CD4-positive, CD25-positive, alpha-beta regulatory T cell (primary cell): ENCODE results near the gene EFHC1. TPM values are rescaled to one million over a fixed set of nuclear protein-coding genes. Genes with fewer than 3 reads are reported as not detected.
A peak's percentile ranks its signal among the peaks of the same experiment; 100 is the strongest.

Experiments
- ATAC-seq, 2 donors: fragments of 150-1000 bp; cut with Tn5 transposase; one replicate each; pipeline ENCODE4 v1.10.0; 2021; ENCODE audit warnings: low read depth in 2 of 2, moderate number of reproducible peaks in 2 of 2, moderate library complexity in 1 of 2
- DNase-seq, 3 donors: peaks; one replicate each; pipeline versions ENCODE4 v3.0.0 to v3.0.0-alpha.2; 2012 to 2022; ENCODE audit warnings: mixed read lengths in 1 of 3
- H3K27ac ChIP-seq: one replicate; pipeline ENCODE4 v1.7.0; 2013; ENCODE audit warnings: mild to moderate bottlenecking, low read length; ENCODE audit not compliant: insufficient read depth, poor library complexity, severe bottlenecking
- H3K27me3 ChIP-seq: one replicate; pipeline ENCODE4 v1.7.0; 2013; ENCODE audit warnings: low read length; ENCODE audit not compliant: control insufficient read depth, insufficient read depth
- H3K36me3 ChIP-seq: one replicate; pipeline ENCODE4 v1.7.0; 2013; ENCODE audit warnings: mild to moderate bottlenecking, low read length, moderate library complexity; ENCODE audit not compliant: control insufficient read depth, insufficient read depth
- H3K4me1 ChIP-seq: 2 replicates; pipeline ENCODE4 v1.7.0; 2013; ENCODE audit warnings: mild to moderate bottlenecking, low read length; ENCODE audit not compliant: insufficient read depth, control insufficient read depth, poor library complexity, severe bottlenecking
- H3K4me3 ChIP-seq: one replicate; pipeline ENCODE4 v1.7.0; 2013; ENCODE audit warnings: low read depth, mild to moderate bottlenecking, low read length, moderate library complexity
- H3K9me3 ChIP-seq, 2 experiments: 1 replicate in 1 of 2; 2 replicates in 1 of 2; pipeline ENCODE4 v1.7.0; 2013; ENCODE audit warnings: low read length in 2 of 2, mild to moderate bottlenecking in 1 of 2, moderate library complexity in 1 of 2; ENCODE audit not compliant: control insufficient read depth in 2 of 2
- H3K27ac Mint-ChIP-seq, 3 donors: one replicate each; pipeline ENCODE4 v1.8.0; 2020 to 2022; ENCODE audit warnings: mild to moderate bottlenecking in 3 of 3, mixed read lengths in 3 of 3, moderate library complexity in 2 of 3
- H3K27me3 Mint-ChIP-seq: one replicate; pipeline ENCODE4 v1.8.0; 2022; ENCODE audit warnings: mild to moderate bottlenecking, mixed read lengths
- H3K36me3 Mint-ChIP-seq: one replicate; pipeline ENCODE4 v1.8.0; 2020; ENCODE audit warnings: mixed read lengths
- H3K4me1 Mint-ChIP-seq, 4 donors: one replicate each; pipeline ENCODE4 v1.8.0; 2020 to 2022; ENCODE audit warnings: mixed read lengths in 4 of 4, mild to moderate bottlenecking in 1 of 4
- H3K4me3 Mint-ChIP-seq, 4 donors: one replicate each; pipeline ENCODE4 v1.8.0; 2020 to 2022; ENCODE audit warnings: mild to moderate bottlenecking in 4 of 4, mixed read lengths in 4 of 4, moderate library complexity in 3 of 4
- H3K9me3 Mint-ChIP-seq, 7 donors: one replicate each; pipeline ENCODE4 v1.8.0; 2020 to 2022; ENCODE audit warnings: mixed read lengths in 7 of 7, mild to moderate bottlenecking in 3 of 7, moderate library complexity in 2 of 7
- polyA plus RNA-seq, 4 donors: library from polyadenylated mRNA; unstranded; fragments of 300-500 nt; fragmentation: Illumina TruSeq; gene quantifications; one replicate each; pipeline ENCODE4 v1.2.3, GENCODE V29; 2021
- total RNA-seq: library from RNA; stranded (reverse); gene quantifications from one replicate; pipeline ENCODE4 v1.2.3, GENCODE V29; 2022

EFHC1 gene
- total and polyA plus RNA-seq, 5 donors from 2014 or later, result 0.32 to 4.4 (median 2.1) TPM; not detected in 1

DNA sequence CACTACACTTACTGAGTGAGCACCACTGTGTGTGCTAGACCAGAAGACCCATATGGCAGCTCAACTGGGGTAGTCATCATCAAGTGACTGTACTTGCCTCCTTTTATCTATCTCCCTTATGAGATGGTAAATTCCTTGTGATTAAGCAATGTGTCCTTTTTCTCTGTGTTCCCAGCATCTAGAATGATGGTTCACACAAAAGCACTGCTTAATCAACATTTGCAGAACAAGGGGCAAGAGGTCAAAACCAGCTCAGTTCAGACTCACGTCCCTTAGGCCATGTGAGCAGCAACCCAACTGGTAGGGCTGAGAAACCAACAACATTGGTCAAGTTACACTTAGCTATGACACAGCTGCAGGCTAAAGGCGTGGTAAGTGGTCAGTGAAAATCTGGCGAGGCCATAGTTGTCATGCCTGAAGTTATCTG is 146.7 kb downstream of the EFHC1 start:
- H3K27me3 Mint-ChIP-seq, result no peaks in the 10 kb centered on the region
- H3K27ac ChIP-seq, result no peak overlapping the region
- no peaks in the 10 kb centered on the region for H3K27me3 ChIP-seq
- DNase-seq (no peak), ATAC-seq (no peak)
- H3K4me1 Mint-ChIP-seq, result peaks cover 10 to 55% (median 33%) of the 10 kb centered on the region in 4 donors
- H3K4me1 ChIP-seq, result peaks cover 9% of the 10 kb centered on the region
- no peaks in the 10 kb centered on the region for H3K36me3 ChIP-seq
- peaks cover 0 to 1% (median 0%) of the 10 kb centered on the region in 7 donors for H3K9me3 Mint-ChIP-seq
- peak overlapping the region in 1 of 3 donors; percentile 23 for H3K27ac Mint-ChIP-seq
- H3K4me3 ChIP-seq, result no peak overlapping the region
- peaks cover 9% of the 10 kb centered on the region for H3K36me3 Mint-ChIP-seq
- peak overlapping the region in 1 of 4 donors; percentile 14 for H3K4me3 Mint-ChIP-seq
- H3K9me3 ChIP-seq, result no peaks in the 10 kb centered on the region

DNA sequence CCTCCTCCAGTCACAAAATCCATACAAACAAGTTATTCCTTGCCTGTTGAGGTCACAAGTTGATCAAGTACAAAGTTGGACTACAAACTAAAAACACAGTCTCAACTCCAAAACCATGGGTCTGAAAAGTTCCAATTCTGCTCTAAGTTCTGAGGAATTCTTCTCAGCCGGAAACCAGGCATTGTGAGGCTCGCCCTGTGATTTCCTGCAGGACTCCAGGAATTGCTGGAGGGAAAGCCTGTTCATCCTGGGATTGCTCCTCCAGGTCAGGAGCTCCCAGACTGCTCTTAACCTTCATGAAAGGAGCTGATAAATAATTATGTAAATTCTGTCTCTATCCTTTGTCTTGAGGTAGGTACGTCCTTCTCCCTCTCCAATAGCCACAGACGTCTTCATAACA is 148.2 kb downstream of the EFHC1 start:
- Mint-ChIP-seq H3K4me3 (peak overlapping the region in 1 of 4 donors; percentile 35), H3K36me3 (peaks cover 13% of the 10 kb centered on the region), H3K27ac (peak overlapping the region in 2 of 3 donors; percentile 51 to 77), H3K9me3 (peaks cover 0 to 1% (median 0%) of the 10 kb centered on the region in 7 donors), H3K27me3 (no peaks in the 10 kb centered on the region), H3K4me1 (peaks cover 12 to 65% (median 33%) of the 10 kb centered on the region in 4 donors)
- DNase-seq (no peak), ATAC-seq (no peak)
- no peaks in the 10 kb centered on the region for H3K36me3 ChIP-seq
- no peak overlapping the region for H3K27ac ChIP-seq
- no peak overlapping the region for H3K4me3 ChIP-seq
- H3K4me1 ChIP-seq, result peaks cover 14% of the 10 kb centered on the region
- no peaks in the 10 kb centered on the region for H3K9me3 ChIP-seq
- H3K27me3 ChIP-seq, result no peaks in the 10 kb centered on the region

DNA sequence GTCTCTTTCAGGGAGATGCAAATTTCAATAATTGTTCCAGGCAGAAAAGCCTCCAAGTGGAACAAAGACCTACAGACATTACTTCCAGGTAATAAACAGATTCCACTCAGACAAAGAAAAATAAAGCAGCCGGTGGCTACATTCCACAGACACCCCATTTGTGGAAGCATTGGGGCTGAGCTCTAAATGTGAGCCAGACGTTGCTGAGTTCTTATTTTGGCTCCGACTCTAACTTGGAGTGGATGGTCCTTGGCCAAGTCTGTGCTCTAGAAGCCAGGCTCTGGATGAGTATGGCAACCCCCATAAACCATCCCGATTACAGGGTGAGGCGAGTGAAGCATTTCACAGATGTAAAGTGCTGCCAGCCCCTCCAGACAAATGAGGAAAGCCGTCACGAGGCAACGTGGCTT is 150.2 kb downstream of the EFHC1 start:
- Mint-ChIP-seq H3K27ac (no peak overlapping the region), H3K4me3 (no peak overlapping the region), H3K27me3 (peaks cover 5% of the 10 kb centered on the region), H3K4me1 (peaks cover 21 to 72% (median 42%) of the 10 kb centered on the region in 4 donors), H3K36me3 (peaks cover 4% of the 10 kb centered on the region), H3K9me3 (no peaks in the 10 kb centered on the region)
- H3K27me3 ChIP-seq, result no peaks in the 10 kb centered on the region
- H3K4me3 ChIP-seq, result no peak overlapping the region
- DNase-seq (no peak), ATAC-seq (no peak)
- no peaks in the 10 kb centered on the region for H3K36me3 ChIP-seq
- H3K4me1 ChIP-seq, result peaks cover 34% of the 10 kb centered on the region
- H3K9me3 ChIP-seq, result no peaks in the 10 kb centered on the region
- no peak overlapping the region for H3K27ac ChIP-seq

DNA sequence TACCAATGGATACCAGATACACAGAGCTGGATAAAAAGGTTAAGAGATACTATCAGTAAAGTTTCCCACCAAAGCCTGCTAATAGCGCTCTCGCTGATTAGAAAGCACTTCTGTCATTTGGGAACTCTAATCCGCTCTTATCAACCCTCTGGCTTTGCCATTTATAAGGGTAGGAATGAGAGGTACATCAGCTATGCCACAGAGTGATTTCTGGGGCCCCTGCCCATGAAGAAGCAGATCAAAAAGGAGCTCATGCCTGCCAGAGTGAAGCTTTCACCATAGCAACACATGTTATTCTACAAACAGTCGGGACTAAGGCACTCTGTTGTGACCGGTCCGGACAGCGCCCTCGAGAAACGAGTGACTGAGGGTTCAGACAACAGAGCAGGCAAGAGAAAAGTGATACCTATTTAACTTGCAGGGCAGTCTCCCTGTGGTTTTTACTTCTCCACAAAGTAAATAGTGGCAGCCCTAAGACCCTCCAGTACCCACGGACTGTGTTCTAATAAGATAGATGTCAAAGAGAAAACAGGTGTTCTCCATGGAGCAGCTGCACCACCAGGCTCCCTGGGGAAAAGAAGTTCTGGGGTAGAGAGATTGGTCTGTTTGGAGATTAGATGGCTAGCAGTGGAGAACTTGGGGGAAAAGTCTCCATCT is 151.1 kb downstream of the EFHC1 start:
- Mint-ChIP-seq H3K9me3 (no peaks in the 10 kb centered on the region), H3K36me3 (peaks cover 4% of the 10 kb centered on the region), H3K4me3 (no peak overlapping the region), H3K4me1 (peaks cover 20 to 72% (median 47%) of the 10 kb centered on the region in 4 donors), H3K27me3 (peaks cover 5% of the 10 kb centered on the region), H3K27ac (peak overlapping the region in 1 of 3 donors; percentile 42)
- ATAC-seq, result no peak
- Histone ChIP-seq H3K27me3 (no peaks in the 10 kb centered on the region), H3K9me3 (no peaks in the 10 kb centered on the region), H3K4me1 (peaks cover 39% of the 10 kb centered on the region), H3K4me3 (no peak overlapping the region), H3K36me3 (no peaks in the 10 kb centered on the region), H3K27ac (no peak overlapping the region)
- no peak for DNase-seq

DNA sequence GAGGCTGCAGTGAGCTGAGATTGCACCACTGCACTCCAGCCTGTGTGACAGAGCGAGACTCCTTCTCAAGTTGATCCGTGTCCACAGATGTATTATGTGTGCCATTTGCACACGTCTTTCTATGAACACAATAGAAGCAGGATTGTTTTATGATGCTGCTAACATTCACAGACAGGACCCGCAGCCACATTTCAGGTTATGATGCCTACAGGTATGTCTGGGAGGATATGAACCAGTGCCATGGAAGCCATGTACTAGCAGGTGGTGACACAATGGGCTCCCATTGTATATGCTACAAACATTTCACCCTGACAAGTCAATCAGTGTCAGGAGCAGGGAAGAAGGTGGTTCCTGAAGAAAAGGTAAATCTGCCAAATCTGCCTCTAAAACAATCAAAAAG is 152.4 kb downstream of the EFHC1 start:
- Mint-ChIP-seq H3K27me3 (peaks cover 5% of the 10 kb centered on the region), H3K27ac (no peak overlapping the region), H3K4me3 (peak overlapping the region in 2 of 4 donors; percentile 6 to 36), H3K9me3 (no peaks in the 10 kb centered on the region), H3K36me3 (peaks cover 4% of the 10 kb centered on the region), H3K4me1 (peaks cover 16 to 64% (median 39%) of the 10 kb centered on the region in 4 donors)
- DNase-seq, result no peak
- Histone ChIP-seq H3K4me3 (no peak overlapping the region), H3K27me3 (no peaks in the 10 kb centered on the region), H3K27ac (no peak overlapping the region), H3K4me1 (peaks cover 40% of the 10 kb centered on the region), H3K9me3 (no peaks in the 10 kb centered on the region), H3K36me3 (no peaks in the 10 kb centered on the region)
- no peak for ATAC-seq

DNA sequence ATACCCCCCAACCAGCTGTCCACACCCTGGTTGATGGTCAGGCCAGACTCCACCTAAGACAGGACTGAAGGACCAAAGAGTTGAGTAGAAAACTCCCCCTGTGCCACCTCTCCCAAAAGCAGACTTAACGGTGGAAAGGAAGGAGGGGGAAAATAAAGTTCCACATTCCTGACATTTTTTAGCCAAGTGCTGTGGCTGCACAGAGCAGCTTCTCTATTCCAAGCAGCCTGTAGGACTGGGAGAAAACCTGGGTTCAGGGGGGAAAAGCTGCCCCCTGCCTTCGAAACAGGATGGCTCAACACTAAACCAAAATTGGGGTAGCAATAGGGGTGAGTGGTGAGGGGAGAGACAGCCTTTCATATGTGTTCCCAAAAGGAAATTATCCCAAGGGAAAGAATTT is 153.2 kb downstream of the EFHC1 start:
- H3K9me3 ChIP-seq, result no peaks in the 10 kb centered on the region
- Mint-ChIP-seq H3K9me3 (no peaks in the 10 kb centered on the region), H3K4me1 (peaks cover 16 to 64% (median 40%) of the 10 kb centered on the region in 4 donors), H3K36me3 (peaks cover 4% of the 10 kb centered on the region), H3K4me3 (peak overlapping the region; percentile 36 to 92 (median 66)), H3K27ac (peak overlapping the region; percentile 55 to 93 (median 76)), H3K27me3 (peaks cover 5% of the 10 kb centered on the region)
- peaks cover 44% of the 10 kb centered on the region for H3K4me1 ChIP-seq
- H3K36me3 ChIP-seq, result no peaks in the 10 kb centered on the region
- H3K27me3 ChIP-seq, result no peaks in the 10 kb centered on the region
- no peak overlapping the region for H3K4me3 ChIP-seq
- no peak overlapping the region for H3K27ac ChIP-seq
- ATAC-seq (no peak), DNase-seq (no peak)

Other genes starting within 250 kb of the EFHC1 start
- gene IL17A, start 234.0 kb upstream of the EFHC1 start, total RNA-seq, result not detected
- gene IL17A, start 234.0 kb upstream of the EFHC1 start, polyA plus RNA-seq, result under 1 TPM in 2 of 4 donors, not detected in 2; 0.17 to 0.25 TPM
- 0.64 TPM for gene IL17F, start 175.8 kb upstream of the EFHC1 start, total RNA-seq
- under 1 TPM in 1 of 4 donors, not detected in 3; 0.46 TPM for gene IL17F, start 175.8 kb upstream of the EFHC1 start, polyA plus RNA-seq
- gene MCM3, start 135.6 kb upstream of the EFHC1 start, total RNA-seq, result 24.5 TPM
- gene MCM3, start 135.6 kb upstream of the EFHC1 start, polyA plus RNA-seq, result 10 to 100 TPM; 60.6 to 67.8 (median 62.0) TPM
- gene PAQR8, start 58.2 kb upstream of the EFHC1 start, total RNA-seq, result 5.4 TPM
- gene PAQR8, start 58.2 kb upstream of the EFHC1 start, polyA plus RNA-seq, result 10 to 100 TPM in 3 of 4 donors, 1 to 10 TPM in 1; 8.6 to 18.5 (median 15.5) TPM
- gene TRAM2, start 156.7 kb downstream of the EFHC1 start, total RNA-seq, result 12.0 TPM
- 1 to 10 TPM; 3.2 to 4.5 (median 3.7) TPM for gene TRAM2, start 156.7 kb downstream of the EFHC1 start, polyA plus RNA-seq